A549 (cell line): ENCODE measurements around the gene GRK6. TPM values are rescaled to one million over a fixed set of nuclear protein-coding genes. Genes with fewer than 3 reads are reported as not detected.

Source experiments
- BHLHE40 ChIP-seq: IDR thresholded peaks from 2 replicates; pipeline ENCODE4 v1.6.1; 2012; ENCODE audit warnings: low read depth, low read length, inconsistent platforms
- CBX2 ChIP-seq: fragments of 200-600 bp; sonication (generic); IDR thresholded peaks from 2 replicates; pipeline ENCODE4 v1.6.1; 2016; ENCODE audit warnings: low read depth, mild to moderate bottlenecking, borderline replicate concordance
- CHD2 ChIP-seq: fragments of 150-350 bp; IDR thresholded peaks from 2 replicates; pipeline ENCODE4 v1.6.1; 2014; ENCODE audit warnings: low read length; ENCODE audit not compliant: partially characterized antibody
- EP300 ChIP-seq, 2 experiments: fragments of >200 bp; sonication (Bioruptor Twin); formaldehyde crosslinking; IDR thresholded peaks; 2 replicates in 1 of 2; 3 replicates in 1 of 2; pipeline ENCODE4 v1.6.1; 2016 to 2017
- FOSL2 ChIP-seq, 2 experiments: fragments of 450-650 bp in 1 of 2; fragments of >200 bp in 1 of 2; sonication (Bioruptor Twin) in 1 of 2; formaldehyde crosslinking; IDR thresholded peaks; 2 replicates each; pipeline versions ENCODE4 v1.5.0 to v1.6.1; 2016 to 2020; ENCODE audit warnings: mild to moderate bottlenecking in 1 of 2, moderate library complexity in 1 of 2
- FOXS1 ChIP-seq: fragments of 250-450 bp; sonication (Bioruptor Pico); IDR thresholded peaks from 2 replicates; pipeline ENCODE4 v1.5.0; 2020; ENCODE audit warnings: mild to moderate bottlenecking, moderate library complexity
- HMGXB4 ChIP-seq: fragments of 250-450 bp; sonication (Bioruptor Pico); IDR thresholded peaks from 2 replicates; pipeline ENCODE4 v1.5.0; 2021; ENCODE audit warnings: mild to moderate bottlenecking, moderate library complexity, borderline replicate concordance
- HOXA7 ChIP-seq: fragments of 250-450 bp; sonication (Bioruptor Pico); IDR thresholded peaks from 2 replicates; pipeline ENCODE4 v1.5.0; 2020; ENCODE audit warnings: mild to moderate bottlenecking, moderate library complexity
- HOXB13 ChIP-seq: fragments of 250-450 bp; sonication (Bioruptor Pico); IDR thresholded peaks from 2 replicates; pipeline ENCODE4 v1.5.0; 2020; ENCODE audit warnings: low read depth, mild to moderate bottlenecking, moderate library complexity
- HOXB5 ChIP-seq: fragments of 250-450 bp; sonication (Bioruptor Pico); IDR thresholded peaks from 2 replicates; pipeline ENCODE4 v1.5.0; 2020; ENCODE audit warnings: mild to moderate bottlenecking, moderate library complexity
- JUNB ChIP-seq: fragments of >200 bp; sonication (Bioruptor Twin); formaldehyde crosslinking; IDR thresholded peaks from 2 replicates; pipeline ENCODE4 v1.6.1; 2016
- MAZ ChIP-seq: fragments of 150-350 bp; IDR thresholded peaks from 2 replicates; pipeline ENCODE4 v1.6.1; 2014; ENCODE audit warnings: antibody characterized with exemption, low read depth, low read length, borderline replicate concordance
- MYC ChIP-seq: IDR thresholded peaks from 2 replicates; pipeline ENCODE4 v1.6.1; 2012; ENCODE audit warnings: mild to moderate bottlenecking, inconsistent platforms, low read length, improper control_type of control experiment, borderline replicate concordance
- NFE2L2 ChIP-seq: fragments of 150-350 bp; conservative IDR thresholded peaks from 2 replicates; pipeline ENCODE4 v1.6.1; 2014; ENCODE audit warnings: low read length
- NPAS2 ChIP-seq: fragments of 250-450 bp; sonication (Bioruptor Pico); IDR thresholded peaks from 2 replicates; pipeline ENCODE4 v1.8.0; 2022; ENCODE audit warnings: mild to moderate bottlenecking, moderate library complexity, borderline replicate concordance
- NR3C1 ChIP-seq: fragments of >200 bp; sonication (Bioruptor Twin); formaldehyde crosslinking; IDR thresholded peaks from 3 replicates; pipeline ENCODE4 v1.6.1; 2017
- POLR2A ChIP-seq: IDR thresholded peaks from 2 replicates; pipeline ENCODE4 v1.6.1; 2012; ENCODE audit warnings: mild to moderate bottlenecking, low read length
- RAD21 ChIP-seq, 2 experiments: fragments of >200 bp in 1 of 2; sonication (Bioruptor Twin) in 1 of 2; formaldehyde crosslinking in 1 of 2; IDR thresholded peaks in 1 of 2; conservative IDR thresholded peaks in 1 of 2; 2 replicates in 1 of 2; 3 replicates in 1 of 2; pipeline ENCODE4 v1.6.1; 2012 to 2018; ENCODE audit warnings: inconsistent platforms in 1 of 2
- SMC3 ChIP-seq: fragments of >200 bp; sonication (Bioruptor Twin); formaldehyde crosslinking; IDR thresholded peaks from 3 replicates; pipeline ENCODE4 v1.6.1; 2018; ENCODE audit warnings: inconsistent platforms
- SREBF2 ChIP-seq: fragments of 450-650 bp; IDR thresholded peaks from 2 replicates; pipeline ENCODE4 v1.6.1; 2014; ENCODE audit warnings: mild to moderate bottlenecking, moderate library complexity
- TP53 ChIP-seq: fragments of 250-450 bp; sonication (Bioruptor Pico); IDR thresholded peaks from 2 replicates; pipeline ENCODE4 v1.5.0; 2021; ENCODE audit warnings: mild to moderate bottlenecking, moderate library complexity
- ZC3H11A ChIP-seq: fragments of 450-650 bp; IDR thresholded peaks from 2 replicates; pipeline ENCODE4 v1.6.1; 2014; ENCODE audit warnings: antibody characterized with exemption, mild to moderate bottlenecking
- ZFP36 ChIP-seq: fragments of 450-650 bp; IDR thresholded peaks from 2 replicates; pipeline ENCODE4 v1.6.1; 2014; ENCODE audit warnings: borderline replicate concordance; ENCODE audit not compliant: partially characterized antibody
- polyA plus RNA-seq, 4 experiments: library from polyadenylated mRNA; depleted of rRNA in 3 of 4; stranded (reverse); fragments of >200 nt; fragmentation: RNase III in 1 of 4; extraction: RNeasy Plus Mini Kit Qiagen cat#74134 plus additional on column Dnase treatment in 1 of 4; gene quantifications; 2 replicates in 3 of 4; 3 replicates in 1 of 4; pipeline ENCODE4 v1.2.3, GENCODE V29; 2011 to 2017
- TF ChIP-seq, protein P1 (sequence below): fragments of 250-450 bp; sonication (Bioruptor Pico); IDR thresholded peaks from 2 replicates; pipeline ENCODE4 v1.5.0; 2020; ENCODE audit warnings: low read depth, mild to moderate bottlenecking, moderate library complexity
- TF ChIP-seq, protein P2 (sequence below): IDR thresholded peaks from 2 replicates; pipeline ENCODE4 v1.6.1; 2012; ENCODE audit warnings: low read depth, borderline replicate concordance
- TF ChIP-seq, protein P3 (sequence below): fragments of 200-600 bp; sonication (generic); IDR thresholded peaks from 2 replicates; pipeline ENCODE4 v1.6.1; 2016; ENCODE audit warnings: antibody characterized with exemption, mild to moderate bottlenecking, moderate library complexity
- TF ChIP-seq, protein P4 (sequence below): fragments of 450-650 bp; IDR thresholded peaks from 2 replicates; pipeline ENCODE4 v1.6.1; 2014; ENCODE audit warnings: antibody characterized with exemption
- TF ChIP-seq, protein P5 (sequence below): fragments of 150-350 bp; IDR thresholded peaks from 2 replicates; pipeline ENCODE4 v1.6.1; 2014; ENCODE audit warnings: low read depth, mild to moderate bottlenecking, low read length
- TF ChIP-seq, protein P6 (sequence below): IDR thresholded peaks from 2 replicates; pipeline ENCODE4 v1.6.1; 2012
- TF ChIP-seq, protein P7 (sequence below): fragments of >200 bp; sonication (Bioruptor Twin); formaldehyde crosslinking; IDR thresholded peaks from 2 replicates; pipeline ENCODE4 v1.6.1; 2016

Gene GRK6
- polyA plus RNA-seq, 2 of the 4 experiments (the other 2 are of a cell fraction) = 20.1 to 28.8 TPM

- TF ChIP-seq NPAS2 (CRISPR knock-in tag) = no peak
- no peak for TF ChIP-seq RAD21 (conservative IDR thresholded peaks at IDR 0.05 in 1 of 2, IDR thresholded peaks at IDR 0.05 in 1 of 2)
- no peak for TF ChIP-seq CHD2
- no peak for TF ChIP-seq MYC
- TF ChIP-seq, protein P1, sequence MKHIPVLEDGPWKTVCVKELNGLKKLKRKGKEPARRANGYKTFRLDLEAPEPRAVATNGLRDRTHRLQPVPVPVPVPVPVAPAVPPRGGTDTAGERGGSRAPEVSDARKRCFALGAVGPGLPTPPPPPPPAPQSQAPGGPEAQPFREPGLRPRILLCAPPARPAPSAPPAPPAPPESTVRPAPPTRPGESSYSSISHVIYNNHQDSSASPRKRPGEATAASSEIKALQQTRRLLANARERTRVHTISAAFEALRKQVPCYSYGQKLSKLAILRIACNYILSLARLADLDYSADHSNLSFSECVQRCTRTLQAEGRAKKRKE (CRISPR knock-in tag) = no peak; the same call in 1 of the 2 replicates
- TF ChIP-seq CBX2 = no peak
- 0 out of 2 replicates have a peak, but pooled peaks have one; percentile 28 for TF ChIP-seq HMGXB4 (CRISPR knock-in tag)
- TF ChIP-seq TP53 = 0 out of 2 replicates have a peak, but pooled peaks have one; percentile 62
- TF ChIP-seq ZFP36 = no peak
- TF ChIP-seq FOSL2 (IDR thresholded peaks at IDR 0.05) = no peak
- peak; percentile 81 for TF ChIP-seq FOSL2 (CRISPR knock-in tag; IDR thresholded peaks at IDR 0.05)
- TF ChIP-seq, protein P2, sequence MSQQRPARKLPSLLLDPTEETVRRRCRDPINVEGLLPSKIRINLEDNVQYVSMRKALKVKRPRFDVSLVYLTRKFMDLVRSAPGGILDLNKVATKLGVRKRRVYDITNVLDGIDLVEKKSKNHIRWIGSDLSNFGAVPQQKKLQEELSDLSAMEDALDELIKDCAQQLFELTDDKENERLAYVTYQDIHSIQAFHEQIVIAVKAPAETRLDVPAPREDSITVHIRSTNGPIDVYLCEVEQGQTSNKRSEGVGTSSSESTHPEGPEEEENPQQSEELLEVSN = peak; percentile 79; the same call in 1 of the 2 replicates
- no peak; the same call in 1 of the 2 replicates for TF ChIP-seq FOXS1 (CRISPR knock-in tag)
- no peak for TF ChIP-seq ZC3H11A
- TF ChIP-seq, protein P3, sequence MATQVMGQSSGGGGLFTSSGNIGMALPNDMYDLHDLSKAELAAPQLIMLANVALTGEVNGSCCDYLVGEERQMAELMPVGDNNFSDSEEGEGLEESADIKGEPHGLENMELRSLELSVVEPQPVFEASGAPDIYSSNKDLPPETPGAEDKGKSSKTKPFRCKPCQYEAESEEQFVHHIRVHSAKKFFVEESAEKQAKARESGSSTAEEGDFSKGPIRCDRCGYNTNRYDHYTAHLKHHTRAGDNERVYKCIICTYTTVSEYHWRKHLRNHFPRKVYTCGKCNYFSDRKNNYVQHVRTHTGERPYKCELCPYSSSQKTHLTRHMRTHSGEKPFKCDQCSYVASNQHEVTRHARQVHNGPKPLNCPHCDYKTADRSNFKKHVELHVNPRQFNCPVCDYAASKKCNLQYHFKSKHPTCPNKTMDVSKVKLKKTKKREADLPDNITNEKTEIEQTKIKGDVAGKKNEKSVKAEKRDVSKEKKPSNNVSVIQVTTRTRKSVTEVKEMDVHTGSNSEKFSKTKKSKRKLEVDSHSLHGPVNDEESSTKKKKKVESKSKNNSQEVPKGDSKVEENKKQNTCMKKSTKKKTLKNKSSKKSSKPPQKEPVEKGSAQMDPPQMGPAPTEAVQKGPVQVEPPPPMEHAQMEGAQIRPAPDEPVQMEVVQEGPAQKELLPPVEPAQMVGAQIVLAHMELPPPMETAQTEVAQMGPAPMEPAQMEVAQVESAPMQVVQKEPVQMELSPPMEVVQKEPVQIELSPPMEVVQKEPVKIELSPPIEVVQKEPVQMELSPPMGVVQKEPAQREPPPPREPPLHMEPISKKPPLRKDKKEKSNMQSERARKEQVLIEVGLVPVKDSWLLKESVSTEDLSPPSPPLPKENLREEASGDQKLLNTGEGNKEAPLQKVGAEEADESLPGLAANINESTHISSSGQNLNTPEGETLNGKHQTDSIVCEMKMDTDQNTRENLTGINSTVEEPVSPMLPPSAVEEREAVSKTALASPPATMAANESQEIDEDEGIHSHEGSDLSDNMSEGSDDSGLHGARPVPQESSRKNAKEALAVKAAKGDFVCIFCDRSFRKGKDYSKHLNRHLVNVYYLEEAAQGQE = no peak
- TF ChIP-seq MAZ = no peak
- TF ChIP-seq POLR2A = no peak
- TF ChIP-seq, protein P4, sequence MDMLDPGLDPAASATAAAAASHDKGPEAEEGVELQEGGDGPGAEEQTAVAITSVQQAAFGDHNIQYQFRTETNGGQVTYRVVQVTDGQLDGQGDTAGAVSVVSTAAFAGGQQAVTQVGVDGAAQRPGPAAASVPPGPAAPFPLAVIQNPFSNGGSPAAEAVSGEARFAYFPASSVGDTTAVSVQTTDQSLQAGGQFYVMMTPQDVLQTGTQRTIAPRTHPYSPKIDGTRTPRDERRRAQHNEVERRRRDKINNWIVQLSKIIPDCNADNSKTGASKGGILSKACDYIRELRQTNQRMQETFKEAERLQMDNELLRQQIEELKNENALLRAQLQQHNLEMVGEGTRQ = no peak
- TF ChIP-seq HOXA7 (CRISPR knock-in tag) = no peak
- no peak for TF ChIP-seq BHLHE40
- no peak for TF ChIP-seq JUNB
- no peak for TF ChIP-seq EP300 (IDR thresholded peaks at IDR 0.05)
- TF ChIP-seq, protein P5, sequence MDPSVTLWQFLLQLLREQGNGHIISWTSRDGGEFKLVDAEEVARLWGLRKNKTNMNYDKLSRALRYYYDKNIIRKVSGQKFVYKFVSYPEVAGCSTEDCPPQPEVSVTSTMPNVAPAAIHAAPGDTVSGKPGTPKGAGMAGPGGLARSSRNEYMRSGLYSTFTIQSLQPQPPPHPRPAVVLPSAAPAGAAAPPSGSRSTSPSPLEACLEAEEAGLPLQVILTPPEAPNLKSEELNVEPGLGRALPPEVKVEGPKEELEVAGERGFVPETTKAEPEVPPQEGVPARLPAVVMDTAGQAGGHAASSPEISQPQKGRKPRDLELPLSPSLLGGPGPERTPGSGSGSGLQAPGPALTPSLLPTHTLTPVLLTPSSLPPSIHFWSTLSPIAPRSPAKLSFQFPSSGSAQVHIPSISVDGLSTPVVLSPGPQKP = no peak
- peak; percentile 47; the same call in 1 of the 2 replicates for TF ChIP-seq NFE2L2
- TF ChIP-seq HOXB13 (CRISPR knock-in tag) = peak; percentile 83; the same call in 1 of the 2 replicates
- peak; percentile 51; the same call in 1 of the 2 replicates for TF ChIP-seq HOXB5 (CRISPR knock-in tag)
- TF ChIP-seq SREBF2 = no peak
- TF ChIP-seq SMC3 = no peak
- TF ChIP-seq, protein P6, sequence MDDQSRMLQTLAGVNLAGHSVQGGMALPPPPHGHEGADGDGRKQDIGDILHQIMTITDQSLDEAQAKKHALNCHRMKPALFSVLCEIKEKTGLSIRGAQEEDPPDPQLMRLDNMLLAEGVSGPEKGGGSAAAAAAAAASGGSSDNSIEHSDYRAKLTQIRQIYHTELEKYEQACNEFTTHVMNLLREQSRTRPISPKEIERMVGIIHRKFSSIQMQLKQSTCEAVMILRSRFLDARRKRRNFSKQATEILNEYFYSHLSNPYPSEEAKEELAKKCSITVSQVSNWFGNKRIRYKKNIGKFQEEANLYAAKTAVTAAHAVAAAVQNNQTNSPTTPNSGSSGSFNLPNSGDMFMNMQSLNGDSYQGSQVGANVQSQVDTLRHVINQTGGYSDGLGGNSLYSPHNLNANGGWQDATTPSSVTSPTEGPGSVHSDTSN = no peak
- TF ChIP-seq NR3C1 = no peak
- TF ChIP-seq, protein P7, sequence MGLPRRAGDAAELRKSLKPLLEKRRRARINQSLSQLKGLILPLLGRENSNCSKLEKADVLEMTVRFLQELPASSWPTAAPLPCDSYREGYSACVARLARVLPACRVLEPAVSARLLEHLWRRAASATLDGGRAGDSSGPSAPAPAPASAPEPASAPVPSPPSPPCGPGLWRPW = no peak
These were observed 47.3 kb upstream of the GRK6 start (continued) for GRCh38 chr5:177378884-177379883.
